COLO829 (cell line): ENCODE measurements around the gene MYCN.
"Not testable (repeated sequence)": the region's sequence is repeated elsewhere in the genome, so short reads cannot be mapped to it uniquely, and the experiment has no call there.

Experiments used
- DNase-seq: peaks from one replicate; pipeline ENCODE4 v3.0.0; 2012; ENCODE audit warnings: low spot score

Gene MYCN

GRCh38 chr2:15907461-15908324, 32.7 kb upstream of the MYCN start:
- DNase-seq, result no peak

GRCh38 chr2:15908371-15908770, 32.0 kb upstream of the MYCN start:
- DNase-seq, result no peak

GRCh38 chr2:15909157-15909556, 31.2 kb upstream of the MYCN start:
- no peak for DNase-seq

- no peak for DNase-seq
Observed at GRCh38 chr2:15909736-15910135, 30.6 kb upstream of the MYCN start.

- DNase-seq, result not testable (repeated sequence)
Observed at GRCh38 chr2:15911270-15911669, 29.1 kb upstream of the MYCN start.

- DNase-seq, result no peak
Observed at GRCh38 chr2:15911686-15912085, 28.7 kb upstream of the MYCN start.

- peak; percentile 76 for DNase-seq
Observed at GRCh38 chr2:15912203-15912602, 28.1 kb upstream of the MYCN start.

GRCh38 chr2:15913146-15913545, 27.2 kb upstream of the MYCN start:
- DNase-seq, result no peak

GRCh38 chr2:15914596-15915385, 25.6 kb upstream of the MYCN start:
- DNase-seq, result no peak

- DNase-seq, result not testable (repeated sequence)
Observed at GRCh38 chr2:15915546-15915945, 24.8 kb upstream of the MYCN start.

GRCh38 chr2:15916336-15916735, 24.0 kb upstream of the MYCN start:
- no peak for DNase-seq

- DNase-seq, result no peak
Observed at GRCh38 chr2:15918761-15919356, 21.5 kb upstream of the MYCN start.

GRCh38 chr2:15919716-15920434, 20.5 kb upstream of the MYCN start:
- no peak for DNase-seq

- DNase-seq, result no peak
Observed at GRCh38 chr2:15920696-15921095, 19.7 kb upstream of the MYCN start.

GRCh38 chr2:15923597-15923996, 16.8 kb upstream of the MYCN start:
- no peak for DNase-seq

- no peak for DNase-seq
Observed at GRCh38 chr2:15925819-15926218, 14.5 kb upstream of the MYCN start.

GRCh38 chr2:15926252-15926651, 14.1 kb upstream of the MYCN start:
- no peak for DNase-seq

GRCh38 chr2:15927551-15928218, 12.7 kb upstream of the MYCN start:
- no peak for DNase-seq

GRCh38 chr2:15929008-15929407, 11.3 kb upstream of the MYCN start:
- DNase-seq, result not testable (repeated sequence)

GRCh38 chr2:15929861-15930260, 10.5 kb upstream of the MYCN start:
- DNase-seq, result no peak

GRCh38 chr2:15930589-15931318, 9.6 kb upstream of the MYCN start:
- DNase-seq, result no peak
